Cardiac muscle cell (in vitro differentiated cells and primary cell): ENCODE data around the gene SMARCA1. TPM values are rescaled to one million over a fixed set of nuclear protein-coding genes. Genes with fewer than 3 reads are reported as not detected.

Source experiments
- DNase-seq, 2 donors: peaks; one replicate each; pipeline versions ENCODE4 v3.0.0 to v3.0.0-alpha.2; 2010 to 2017; ENCODE audit warnings: low read depth in 1 of 2, low spot score in 1 of 2
- H3K27ac ChIP-seq: fragments of 200-600 bp; sonication (generic); 2 replicates; pipeline ENCODE4 v1.5.1; 2016
- H3K27me3 ChIP-seq: fragments of 200-600 bp; sonication (generic); 2 replicates; pipeline ENCODE4 v1.6.0; 2016; ENCODE audit warnings: control low read depth
- H3K36me3 ChIP-seq: fragments of 200-600 bp; sonication (generic); 2 replicates; pipeline ENCODE4 v1.5.1; 2016; ENCODE audit warnings: control low read depth
- H3K4me1 ChIP-seq: fragments of 200-600 bp; sonication (generic); 2 replicates; pipeline ENCODE4 v1.8.1; 2017; ENCODE audit warnings: low read depth, mild to moderate bottlenecking, mixed run types
- H3K4me3 ChIP-seq: fragments of 200-600 bp; sonication (generic); 2 replicates; pipeline ENCODE4 v1.5.1; 2016; ENCODE audit warnings: mild to moderate bottlenecking
- H3K9me3 ChIP-seq: fragments of 200-600 bp; sonication (generic); 2 replicates; pipeline ENCODE4 v1.5.1; 2017; ENCODE audit warnings: low read depth, mild to moderate bottlenecking, control low read depth
- CTCF ChIP-seq: IDR thresholded peaks from 2 replicates; pipeline ENCODE4 v1.5.1; 2012; ENCODE audit warnings: low read depth, mild to moderate bottlenecking, low read length
- polyA plus RNA-seq: library from polyadenylated mRNA; unstranded; fragments of >200 nt; fragmentation: Nextera tagmentation; extraction: Ambion mirVana; gene quantifications from 2 replicates; pipeline ENCODE4 v1.2.1, GENCODE V29; 2016
- total RNA-seq: library from RNA; depleted of rRNA; stranded (reverse); fragments of >200 nt; gene quantifications from 2 replicates; pipeline ENCODE4 v1.2.3, GENCODE V29; 2016

SMARCA1 gene
- total and polyA plus RNA-seq, 2 experiments from 2014 or later: 83.6 to 142 TPM

DNA sequence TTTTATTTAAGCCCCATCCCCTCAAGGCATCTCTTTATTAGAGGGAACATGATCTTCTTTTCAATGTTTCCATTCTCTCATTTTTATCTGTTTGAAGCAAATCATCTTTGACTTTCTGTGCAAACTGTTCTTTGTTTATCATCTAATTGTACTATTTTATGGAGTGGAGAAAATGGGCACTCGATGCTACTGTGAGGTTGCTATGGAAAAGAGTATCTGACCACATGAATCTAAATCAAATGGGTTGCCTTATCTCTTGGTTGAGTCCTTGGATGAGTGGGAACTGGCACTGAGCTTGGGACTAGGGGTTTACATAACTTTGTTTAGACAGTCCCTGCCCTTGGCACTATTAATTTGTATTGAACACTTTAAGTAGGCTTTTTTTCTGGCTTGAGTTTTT lies 25.8 kb upstream of the SMARCA1 start:
- no peak for TF ChIP-seq CTCF
- Histone ChIP-seq H3K4me3 (no peak overlapping the region), H3K4me1 (no peaks in the 10 kb centered on the region), H3K9me3 (no peaks in the 10 kb centered on the region), H3K36me3 (peaks cover 4% of the 10 kb centered on the region), H3K27ac (no peak overlapping the region), H3K27me3 (no peaks in the 10 kb centered on the region)
- no peak for DNase-seq

- no peak for DNase-seq
- Histone ChIP-seq H3K27me3 (no peaks in the 10 kb centered on the region), H3K4me3 (no peak overlapping the region), H3K9me3 (no peaks in the 10 kb centered on the region), H3K4me1 (peaks cover 3% of the 10 kb centered on the region), H3K27ac (no peak overlapping the region), H3K36me3 (peaks cover 4% of the 10 kb centered on the region)
- no peak for TF ChIP-seq CTCF
These were observed 22.1 kb upstream of the SMARCA1 start for GRCh38 chrX:129545408-129545807.

- no peak for DNase-seq
- Histone ChIP-seq H3K9me3 (no peaks in the 10 kb centered on the region), H3K36me3 (peaks cover 3% of the 10 kb centered on the region), H3K27me3 (no peaks in the 10 kb centered on the region), H3K4me1 (peaks cover 3% of the 10 kb centered on the region), H3K27ac (no peak overlapping the region), H3K4me3 (no peak overlapping the region)
- no peak for TF ChIP-seq CTCF
These were observed 21.5 kb upstream of the SMARCA1 start for GRCh38 chrX:129544780-129545179.

- no peaks in the 10 kb centered on the region for H3K9me3 ChIP-seq
- no peaks in the 10 kb centered on the region for H3K27me3 ChIP-seq
- peaks cover 3% of the 10 kb centered on the region for H3K4me1 ChIP-seq
- peak overlapping the region; percentile 86 for H3K27ac ChIP-seq
- peak in 1 of 2 donors; percentile 2 for DNase-seq
- H3K4me3 ChIP-seq: peak overlapping the region; percentile 46
- TF ChIP-seq CTCF: no peak
- no peaks in the 10 kb centered on the region for H3K36me3 ChIP-seq
These were observed 17.5 kb upstream of the SMARCA1 start for GRCh38 chrX:129540722-129541184.

GRCh38 chrX:129540068-129540653 lies 16.9 kb upstream of the SMARCA1 start, which contains the start of gene OCRL:
TSS of gene OCRL (plus strand) at chrX:129540259. CDS start at chrX:129540440, 181 bp downstream.
- H3K4me1 ChIP-seq: peaks cover 3% of the 10 kb centered on the region
- H3K27me3 ChIP-seq: no peaks in the 10 kb centered on the region
- peak within 1 kb of the TSS; percentile 86 for H3K27ac ChIP-seq
- peak; percentile 72 to 81 for DNase-seq
- H3K36me3 ChIP-seq: no peaks in the 10 kb centered on the region
- TF ChIP-seq CTCF: peak; percentile 67
- H3K9me3 ChIP-seq: no peaks in the 10 kb centered on the region
- H3K4me3 ChIP-seq: peak within 1 kb of the TSS; percentile 46
